Keratinocyte (primary cell): ENCODE results near the gene LAD1.

Source experiments
- EZH2 ChIP-seq: IDR thresholded peaks from one replicate; pipeline ENCODE4 v1.6.1; 2012; ENCODE audit warnings: inconsistent platforms, mild to moderate bottlenecking, low read length, moderate library complexity
- TF ChIP-seq, protein P1 (sequence below), 3 experiments: IDR thresholded peaks in 1 of 3; conservative IDR thresholded peaks in 1 of 3; optimal IDR thresholded peaks in 1 of 3; 2 replicates in 2 of 3; 3 replicates in 1 of 3; pipeline versions ENCODE3 to v1.5.1; 2011; ENCODE audit warnings: low read length in 3 of 3, mild to moderate bottlenecking in 3 of 3, moderate library complexity in 2 of 3, control low read depth in 1 of 3, inconsistent platforms in 1 of 3; ENCODE audit not compliant: insufficient read depth in 2 of 3; ENCODE audit errors: extremely low read depth in 1 of 3

DNA sequence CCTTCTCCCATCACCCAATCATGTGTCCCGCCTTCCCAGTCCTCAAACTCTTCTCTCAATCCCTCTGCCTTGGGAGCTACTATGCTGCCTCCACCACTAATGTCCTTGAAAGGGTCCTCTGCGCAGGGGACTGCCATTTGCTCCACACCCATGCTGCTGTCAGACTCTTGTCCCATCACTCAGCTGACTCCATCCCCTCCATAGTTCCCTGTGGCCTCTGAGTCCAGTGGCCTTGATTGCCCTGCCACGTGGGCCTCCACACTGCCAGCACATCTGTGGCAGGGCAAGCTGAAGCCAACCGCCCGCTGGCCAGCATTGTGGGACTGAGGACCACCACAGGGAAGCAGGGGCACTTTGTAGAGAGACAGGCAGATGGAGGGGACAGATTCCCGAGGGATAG, 20.3 kb downstream of the LAD1 start:
- TF ChIP-seq, protein P1, sequence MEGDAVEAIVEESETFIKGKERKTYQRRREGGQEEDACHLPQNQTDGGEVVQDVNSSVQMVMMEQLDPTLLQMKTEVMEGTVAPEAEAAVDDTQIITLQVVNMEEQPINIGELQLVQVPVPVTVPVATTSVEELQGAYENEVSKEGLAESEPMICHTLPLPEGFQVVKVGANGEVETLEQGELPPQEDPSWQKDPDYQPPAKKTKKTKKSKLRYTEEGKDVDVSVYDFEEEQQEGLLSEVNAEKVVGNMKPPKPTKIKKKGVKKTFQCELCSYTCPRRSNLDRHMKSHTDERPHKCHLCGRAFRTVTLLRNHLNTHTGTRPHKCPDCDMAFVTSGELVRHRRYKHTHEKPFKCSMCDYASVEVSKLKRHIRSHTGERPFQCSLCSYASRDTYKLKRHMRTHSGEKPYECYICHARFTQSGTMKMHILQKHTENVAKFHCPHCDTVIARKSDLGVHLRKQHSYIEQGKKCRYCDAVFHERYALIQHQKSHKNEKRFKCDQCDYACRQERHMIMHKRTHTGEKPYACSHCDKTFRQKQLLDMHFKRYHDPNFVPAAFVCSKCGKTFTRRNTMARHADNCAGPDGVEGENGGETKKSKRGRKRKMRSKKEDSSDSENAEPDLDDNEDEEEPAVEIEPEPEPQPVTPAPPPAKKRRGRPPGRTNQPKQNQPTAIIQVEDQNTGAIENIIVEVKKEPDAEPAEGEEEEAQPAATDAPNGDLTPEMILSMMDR (optimal IDR thresholded peaks at IDR 0.05 in 1 of 3, IDR thresholded peaks at IDR 0.05 in 1 of 3, conservative IDR thresholded peaks at IDR 0.05 in 1 of 3; ENCODE audit: extremely low read depth in 1 of 3, insufficient read depth in 2 of 3, low read length in 3 of 3) = no peak
- no peak for TF ChIP-seq EZH2
